ENCODE results near the gene KCNK2. TPM values are rescaled to one million over a fixed set of nuclear protein-coding genes. Genes with fewer than 3 reads are reported as not detected.

The KCNK2 gene
- total RNA-seq, 2 experiments from 2014 or later: not detected

DNA sequence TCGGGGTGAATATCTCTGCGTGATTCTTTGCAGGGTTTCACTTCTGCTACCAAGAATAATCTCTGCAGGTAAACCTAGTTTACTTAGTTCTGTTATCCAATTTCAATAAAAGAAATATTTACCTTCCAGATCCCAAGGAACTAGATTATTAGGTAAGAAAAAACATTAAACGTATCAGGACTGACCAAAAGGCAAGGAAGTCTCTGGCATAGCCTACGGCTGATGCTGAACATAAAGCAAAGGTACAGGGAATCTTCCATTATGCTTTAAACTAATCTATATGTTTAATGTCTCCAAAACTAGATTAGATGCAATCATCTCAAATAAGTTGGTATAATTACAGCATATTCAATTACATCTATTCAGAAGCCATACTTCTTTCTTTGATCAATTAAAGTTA, 168.9 kb downstream of the KCNK2 start:
- Mint-ChIP-seq H3K4me3 (no peak overlapping the region), H3K36me3 (ENCODE audit: low read depth) (no peaks in the 10 kb centered on the region), H3K9me3 (peaks cover 2% of the 10 kb centered on the region), H3K27me3 (no peaks in the 10 kb centered on the region), H3K4me1 (ENCODE audit: low read depth) (no peaks in the 10 kb centered on the region), H3K27ac (no peak overlapping the region)
- H3K4me3 ChIP-seq (ENCODE audit: low read length): no peak overlapping the region
- DNase-seq (no peak), ATAC-seq (ENCODE audit: poor library complexity) (no peak)
- no peaks in the 10 kb centered on the region for H3K4me1 ChIP-seq (ENCODE audit: insufficient read depth, low read length)
- no peaks in the 10 kb centered on the region for H3K36me3 ChIP-seq (ENCODE audit: insufficient read depth, low read length)
- H3K27me3 ChIP-seq (ENCODE audit: control insufficient read depth in 1 of 2, insufficient read depth in 2 of 2, low read length in 2 of 2): no peaks in the 10 kb centered on the region
- no peaks in the 10 kb centered on the region for H3K9me3 ChIP-seq (ENCODE audit: control insufficient read depth in 1 of 2, insufficient read depth in 1 of 2, low read length in 2 of 2)
- TF ChIP-seq CTCF (IDR thresholded peaks at IDR 0.05): no peak
- no peak overlapping the region for H3K27ac ChIP-seq (ENCODE audit: low read depth in 1 of 2, low read length in 2 of 2)
- POLR2A ChIA-PET: no interaction called here
- CTCF ChIA-PET: no interaction called here
- intact Hi-C loops (cut with DNase I, micrococcal nuclease): no loop called here

GRCh38 chr1:215252164-215252563, 169.6 kb downstream of the KCNK2 start:
- H3K9me3 Mint-ChIP-seq: peaks cover 2% of the 10 kb centered on the region
- no peak for TF ChIP-seq CTCF (IDR thresholded peaks at IDR 0.05)
- no peaks in the 10 kb centered on the region for H3K4me1 Mint-ChIP-seq (ENCODE audit: low read depth)
- no peak overlapping the region for H3K27ac Mint-ChIP-seq
- no peaks in the 10 kb centered on the region for H3K36me3 ChIP-seq (ENCODE audit: insufficient read depth, low read length)
- no peaks in the 10 kb centered on the region for H3K27me3 ChIP-seq (ENCODE audit: control insufficient read depth in 1 of 2, insufficient read depth in 2 of 2, low read length in 2 of 2)
- no peaks in the 10 kb centered on the region for H3K36me3 Mint-ChIP-seq (ENCODE audit: low read depth)
- ATAC-seq (ENCODE audit: poor library complexity) (no peak), DNase-seq (no peak)
- POLR2A ChIA-PET: no interaction called here
- H3K27me3 Mint-ChIP-seq: no peaks in the 10 kb centered on the region
- no peaks in the 10 kb centered on the region for H3K4me1 ChIP-seq (ENCODE audit: insufficient read depth, low read length)
- no peak overlapping the region for H3K4me3 Mint-ChIP-seq
- H3K27ac ChIP-seq (ENCODE audit: low read depth in 1 of 2, low read length in 2 of 2): no peak overlapping the region
- no peak overlapping the region for H3K4me3 ChIP-seq (ENCODE audit: low read length)
- intact Hi-C loops (cut with DNase I, micrococcal nuclease): no loop called here
- H3K9me3 ChIP-seq (ENCODE audit: control insufficient read depth in 1 of 2, insufficient read depth in 1 of 2, low read length in 2 of 2): no peaks in the 10 kb centered on the region
- CTCF ChIA-PET: no interaction called here

DNA sequence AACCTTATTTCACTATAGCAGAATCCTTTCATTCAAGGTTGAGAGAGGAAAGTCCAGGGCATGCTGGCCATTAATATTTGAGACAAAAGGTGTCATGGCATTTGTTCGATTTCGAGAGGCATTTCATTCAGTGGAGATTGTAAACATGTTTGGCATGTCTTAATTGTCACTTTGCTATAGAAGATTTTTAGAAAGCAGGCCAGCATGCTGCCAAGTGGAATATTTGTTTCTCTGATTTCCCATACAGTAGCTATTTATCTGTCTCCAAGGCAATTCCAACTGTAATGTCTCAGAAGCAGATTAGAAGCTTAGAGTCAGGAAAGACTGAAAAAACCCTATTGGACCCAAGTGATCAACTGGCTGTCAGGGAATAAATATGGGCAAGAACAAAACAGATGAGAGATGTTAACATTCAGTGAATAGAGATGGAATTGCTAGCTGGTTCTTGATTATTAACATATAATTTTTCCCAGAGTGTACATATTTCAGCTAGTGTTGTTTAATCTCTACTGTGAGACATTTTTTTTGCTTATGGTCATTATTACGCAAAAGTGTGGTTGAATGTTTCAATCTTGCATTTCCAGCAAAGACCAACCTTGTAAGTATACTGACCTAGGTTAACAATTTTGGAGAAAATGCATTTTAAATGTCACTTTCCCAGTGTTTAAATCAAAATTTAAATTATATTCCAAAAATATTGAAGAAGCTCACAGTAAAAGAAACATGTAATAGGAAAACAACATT, 174.6 kb downstream of the KCNK2 start:
- Mint-ChIP-seq H3K27ac (no peak overlapping the region), H3K36me3 (ENCODE audit: low read depth) (no peaks in the 10 kb centered on the region), H3K4me3 (no peak overlapping the region), H3K4me1 (ENCODE audit: low read depth) (no peaks in the 10 kb centered on the region), H3K27me3 (no peaks in the 10 kb centered on the region), H3K9me3 (no peaks in the 10 kb centered on the region)
- Histone ChIP-seq H3K9me3 (ENCODE audit: control insufficient read depth in 1 of 2, insufficient read depth in 1 of 2, low read length in 2 of 2) (peaks cover 0 to 3% of the 10 kb centered on the region in 2 experiments), H3K4me1 (ENCODE audit: insufficient read depth, low read length) (no peaks in the 10 kb centered on the region), H3K4me3 (ENCODE audit: low read length) (no peak overlapping the region), H3K36me3 (ENCODE audit: insufficient read depth, low read length) (no peaks in the 10 kb centered on the region), H3K27me3 (ENCODE audit: control insufficient read depth in 1 of 2, insufficient read depth in 2 of 2, low read length in 2 of 2) (no peaks in the 10 kb centered on the region), H3K27ac (ENCODE audit: low read depth in 1 of 2, low read length in 2 of 2) (no peak overlapping the region)
- ATAC-seq (ENCODE audit: poor library complexity): no peak
- ChIA-PET POLR2A (no interaction called here), CTCF (no interaction called here)
- intact Hi-C loops (cut with DNase I, micrococcal nuclease): no loop called here
- DNase-seq: no peak
- no peak for TF ChIP-seq CTCF (IDR thresholded peaks at IDR 0.05)
